ENCODE measurements around the gene ADCY5. TPM values are rescaled to one million over a fixed set of nuclear protein-coding genes. Genes with fewer than 3 reads are reported as not detected.
A peak's percentile ranks its signal among the peaks of the same experiment; 100 is the strongest.

Gene ADCY5
- total RNA-seq, 1 donor from 2014 or later = not detected

- H3K36me3 ChIP-seq (ENCODE audit: control insufficient read depth, insufficient read depth, low read length) = no peaks in the 10 kb centered on the region
- no peaks in the 10 kb centered on the region for H3K27me3 ChIP-seq (ENCODE audit: control insufficient read depth, insufficient read depth, low read length)
- DNase-seq (ENCODE audit: low read depth) (peak; percentile 12), FAIRE-seq (no peak)
- H3K4me3 ChIP-seq (ENCODE audit: low read depth, low read length) = no peak overlapping the region
- no peak for TF ChIP-seq CTCF (IDR thresholded peaks at IDR 0.05; ENCODE audit: insufficient read depth, low read length, severe bottlenecking)
These were observed 62.9 kb downstream of the ADCY5 start for GRCh38 chr3:123385981-123386380.

DNA sequence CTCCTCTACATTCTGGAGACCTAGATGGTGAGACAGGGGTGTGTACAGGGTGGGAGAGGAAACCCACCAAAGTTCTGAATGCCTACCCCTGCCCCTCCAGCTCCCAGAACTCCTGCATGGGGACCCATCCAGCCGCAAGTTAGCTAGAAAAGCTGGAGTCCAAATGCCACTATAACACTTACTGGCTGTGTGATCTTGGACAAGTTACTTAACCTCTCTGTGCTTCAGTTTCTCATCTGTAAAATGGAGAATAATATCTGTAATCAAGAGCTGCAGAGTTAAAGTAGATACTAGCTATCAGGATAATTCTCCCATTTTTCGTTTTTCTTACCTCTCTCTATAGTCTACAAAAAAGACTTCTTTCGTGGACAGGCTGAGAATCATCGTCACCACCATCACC lies 63.4 kb downstream of the ADCY5 start:
- H3K4me3 ChIP-seq (ENCODE audit: low read depth, low read length) = no peak overlapping the region
- H3K36me3 ChIP-seq (ENCODE audit: control insufficient read depth, insufficient read depth, low read length) = no peaks in the 10 kb centered on the region
- no peak for FAIRE-seq
- no peak for DNase-seq (ENCODE audit: low read depth)
- TF ChIP-seq CTCF (IDR thresholded peaks at IDR 0.05; ENCODE audit: insufficient read depth, low read length, severe bottlenecking) = no peak
- H3K27me3 ChIP-seq (ENCODE audit: control insufficient read depth, insufficient read depth, low read length) = no peaks in the 10 kb centered on the region

GRCh38 chr3:123385001-123385401 lies 63.9 kb downstream of the ADCY5 start:
- Histone ChIP-seq H3K4me3 (ENCODE audit: low read depth, low read length) (no peak overlapping the region), H3K36me3 (ENCODE audit: control insufficient read depth, insufficient read depth, low read length) (no peaks in the 10 kb centered on the region), H3K27me3 (ENCODE audit: control insufficient read depth, insufficient read depth, low read length) (no peaks in the 10 kb centered on the region)
- DNase-seq (ENCODE audit: low read depth) (no peak), FAIRE-seq (no peak)
- TF ChIP-seq CTCF (IDR thresholded peaks at IDR 0.05; ENCODE audit: insufficient read depth, low read length, severe bottlenecking) = no peak

GRCh38 chr3:123384256-123384655 lies 64.6 kb downstream of the ADCY5 start:
- DNase-seq (ENCODE audit: low read depth) (no peak), FAIRE-seq (no peak)

DNA sequence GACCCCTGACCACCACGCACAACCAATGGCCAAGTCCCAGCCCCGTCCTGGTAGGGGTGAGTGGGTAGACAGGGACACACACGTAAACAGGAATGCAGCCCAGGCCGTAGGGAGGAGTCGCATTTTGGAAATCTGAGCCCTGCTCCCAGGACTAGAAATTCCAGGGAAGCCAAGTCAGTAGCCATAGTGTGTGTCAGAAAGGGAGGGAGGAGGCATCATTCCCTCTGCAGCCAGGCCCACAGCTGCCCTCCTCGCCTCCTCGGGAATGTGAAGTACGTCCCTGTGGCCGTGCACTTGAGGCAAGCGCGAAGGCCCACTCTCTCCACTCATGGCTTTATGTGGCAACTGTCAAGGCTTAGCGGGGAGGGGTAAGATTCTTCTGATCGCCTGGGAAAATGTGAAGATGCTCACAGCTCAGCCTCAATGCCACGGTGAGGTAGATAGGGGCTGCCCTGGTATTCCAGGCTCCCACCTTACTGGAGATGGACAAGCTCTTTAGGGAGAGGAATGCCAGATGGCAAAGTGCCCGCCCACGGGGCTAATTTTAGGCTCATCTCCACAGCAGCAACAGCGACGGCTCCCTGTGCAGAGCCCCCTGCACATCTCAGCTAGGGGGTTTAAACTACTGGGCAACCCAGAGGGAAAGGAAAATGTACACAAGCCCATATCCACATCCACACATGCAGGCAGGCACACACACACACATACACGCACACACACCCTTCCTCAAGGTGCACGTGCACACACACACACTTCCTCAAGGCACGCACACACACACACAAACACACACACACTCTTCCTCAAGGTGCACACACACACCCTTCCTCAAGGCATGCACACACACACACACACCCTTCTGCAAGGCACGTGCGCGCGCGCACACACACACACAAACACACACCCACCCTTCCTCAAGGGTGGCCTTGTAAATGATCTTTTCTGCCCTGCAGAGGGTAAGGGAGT lies 65.5 kb downstream of the ADCY5 start:
- H3K4me3 ChIP-seq (ENCODE audit: low read depth, low read length) = no peak overlapping the region
- FAIRE-seq (peak; percentile 95), DNase-seq (ENCODE audit: low read depth) (no peak)
- no peaks in the 10 kb centered on the region for H3K27me3 ChIP-seq (ENCODE audit: control insufficient read depth, insufficient read depth, low read length)
- no peak for TF ChIP-seq CTCF (IDR thresholded peaks at IDR 0.05; ENCODE audit: insufficient read depth, low read length, severe bottlenecking)
- no peaks in the 10 kb centered on the region for H3K36me3 ChIP-seq (ENCODE audit: control insufficient read depth, insufficient read depth, low read length)

More at GRCh38 chr3:123384256-123384655, 64.6 kb downstream of the ADCY5 start:
- Histone ChIP-seq H3K27me3 (ENCODE audit: control insufficient read depth, insufficient read depth, low read length) (no peaks in the 10 kb centered on the region), H3K4me3 (ENCODE audit: low read depth, low read length) (no peak overlapping the region), H3K36me3 (ENCODE audit: control insufficient read depth, insufficient read depth, low read length) (no peaks in the 10 kb centered on the region)
- no peak for TF ChIP-seq CTCF (IDR thresholded peaks at IDR 0.05; ENCODE audit: insufficient read depth, low read length, severe bottlenecking)

All from bronchial epithelial cell (primary cell).